KBM-7 (cell line): ENCODE measurements around the gene MARVELD2.
A peak's percentile ranks its signal among the peaks of the same experiment; 100 is the strongest.
"Not testable (repeated sequence)": the region's sequence is repeated elsewhere in the genome, so short reads cannot be mapped to it uniquely, and the experiment has no call there.

Experiments used
- DNase-seq: peaks from one replicate; pipeline ENCODE4 v3.0.0-alpha.2; 2015
- in situ Hi-C: fragments of 300-500 bp; cut with MboI; formaldehyde crosslinking; loops from 2 replicates; pipeline ENCODE4 v1.14.3; 2020; ENCODE audit warnings: low sequenced_read_pairs, low pct_unique_long_range_greater_than_20kb, mixed read lengths

MARVELD2 gene

DNA sequence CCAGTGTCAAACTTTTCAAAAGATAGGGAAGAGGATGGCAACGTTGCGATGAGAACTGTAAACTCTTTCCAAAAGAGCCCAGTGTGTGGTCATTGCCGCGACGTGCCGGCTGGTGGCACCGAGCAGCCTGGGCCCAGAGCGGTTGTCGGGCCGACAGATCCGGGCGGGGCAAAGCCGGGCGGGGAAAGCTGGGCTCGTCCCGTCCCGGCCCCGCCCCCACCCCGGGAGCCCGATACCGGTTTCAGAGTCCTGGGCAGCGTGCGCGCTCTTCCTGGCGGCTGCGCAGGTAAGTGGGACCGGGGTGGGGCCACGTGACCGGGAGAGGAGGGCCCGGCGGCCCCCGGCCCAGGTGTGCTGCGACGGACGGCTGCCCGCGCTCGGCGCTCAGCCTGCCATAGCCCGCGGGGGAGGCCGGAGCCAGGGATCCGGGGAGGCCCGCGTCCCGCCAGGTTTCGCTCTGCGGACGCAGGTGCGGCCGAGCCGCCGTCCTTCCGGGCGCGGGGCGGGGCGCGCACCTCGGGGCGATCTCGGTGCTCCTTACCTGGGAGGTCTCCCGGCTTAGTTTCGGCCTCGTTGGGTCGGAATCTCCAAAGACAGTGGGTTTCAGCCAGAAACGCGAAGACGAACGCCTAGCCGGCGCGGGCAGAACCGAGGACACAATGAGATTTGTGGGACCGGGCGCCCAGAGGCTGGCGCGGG is at the start of gene MARVELD2:
Gene MARVELD2 (plus strand): TSS at position 232 of the 699 bp plus-strand sequence. CDS start 4,270 bp downstream, outside the sequence.
- DNase-seq, result no peak
- in situ Hi-C loops, result no loop called here

GRCh38 chr5:69367697-69368279 is 47.1 kb upstream of the MARVELD2 start:
- in situ Hi-C loops, result no loop called here
- peak; percentile 22 for DNase-seq

GRCh38 chr5:69368458-69369339 is 46.2 kb upstream of the MARVELD2 start:
- in situ Hi-C loops, result no loop called here
- DNase-seq, result peak; percentile 53

- DNase-seq, result peak; percentile 95
- in situ Hi-C loops, result no loop called here
Measured at GRCh38 chr5:69369340-69370121, 45.4 kb upstream of the MARVELD2 start, which contains the start of the genes AK6, RAD17 and TAF9. TSS of gene AK6 (minus strand) at chr5:69369520. CDS start at chr5:69369490, 30 bp downstream. TSS of gene RAD17 (plus strand) at chr5:69369818. CDS start at chr5:69372209, 2,391 bp downstream. TSS of gene TAF9 (minus strand) at chr5:69369520. CDS start at chr5:69365737, 3,783 bp downstream.

DNA sequence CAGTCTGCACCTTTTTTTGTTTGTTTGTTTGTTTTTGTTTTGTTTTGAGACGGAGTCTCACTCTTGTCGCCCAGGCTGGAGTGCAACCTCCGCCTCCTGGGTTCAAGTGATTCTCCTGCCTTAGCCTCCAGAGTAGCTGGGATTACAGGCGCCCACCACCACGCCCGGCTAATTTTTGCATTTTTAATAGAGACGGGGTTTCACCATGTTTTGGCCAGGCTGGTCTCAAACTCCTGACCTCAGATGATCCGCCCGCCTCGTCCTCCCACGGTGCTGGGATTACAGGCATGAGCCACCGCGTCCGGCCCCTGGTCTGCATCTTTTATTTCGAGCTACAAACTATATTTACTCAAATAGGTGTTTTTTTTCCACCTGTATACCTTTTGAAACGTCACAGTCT is 44.6 kb upstream of the MARVELD2 start:
- DNase-seq, result peak; percentile 16
- in situ Hi-C loops, result not testable (repeated sequence)

GRCh38 chr5:69372394-69372793 is 42.5 kb upstream of the MARVELD2 start:
- in situ Hi-C loops, result no loop called here
- DNase-seq, result no peak

GRCh38 chr5:69374911-69375446 is 39.9 kb upstream of the MARVELD2 start:
- no peak for DNase-seq
- in situ Hi-C loops, result no loop called here

DNA sequence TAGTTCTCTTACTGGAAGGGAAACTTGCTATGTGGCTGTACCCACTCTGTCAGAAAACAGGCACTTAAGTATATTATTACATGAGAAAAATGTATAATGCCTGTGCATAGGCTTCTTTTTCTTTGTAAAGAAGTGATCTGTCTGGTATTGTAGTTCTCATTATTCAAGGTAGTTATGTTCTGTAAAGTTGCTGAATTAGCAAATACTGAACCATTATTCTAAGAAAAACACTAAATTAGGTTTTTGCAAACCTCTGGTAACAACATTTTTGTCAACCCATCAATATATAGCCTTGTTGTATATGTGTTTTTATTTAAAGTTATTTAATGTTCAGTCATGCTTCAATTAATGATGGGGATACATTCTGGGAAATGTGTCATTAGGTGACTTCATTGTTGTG is 36.5 kb upstream of the MARVELD2 start:
- in situ Hi-C loops, result no loop called here
- DNase-seq, result no peak

GRCh38 chr5:69404659-69405330 is 10.1 kb upstream of the MARVELD2 start:
- peak; percentile 33 for DNase-seq
- in situ Hi-C loops, result no loop called here

DNA sequence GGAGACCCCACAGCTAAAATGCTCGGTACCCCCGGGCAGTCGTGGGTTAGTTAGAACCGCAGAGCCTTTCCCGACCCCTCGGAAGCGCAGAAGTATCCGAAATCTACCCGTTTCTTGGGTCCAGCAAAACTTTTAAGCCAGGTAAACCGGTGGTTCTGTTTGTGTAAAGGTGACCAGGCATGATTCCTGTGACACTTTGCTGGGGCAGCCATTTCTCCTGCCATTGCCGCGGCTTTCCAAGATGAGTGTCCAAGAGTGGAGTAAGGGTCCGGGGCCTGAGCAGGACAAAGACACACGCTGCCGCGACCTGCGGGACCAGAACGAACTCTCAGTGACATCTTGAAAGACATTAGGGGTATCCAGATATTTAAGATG is 655 bp downstream of the MARVELD2 start:
- DNase-seq, result no peak
- in situ Hi-C loops, result no loop called here

- DNase-seq, result no peak
- in situ Hi-C loops, result no loop called here
Measured at GRCh38 chr5:69416180-69416579, 1.3 kb downstream of the MARVELD2 start.

DNA sequence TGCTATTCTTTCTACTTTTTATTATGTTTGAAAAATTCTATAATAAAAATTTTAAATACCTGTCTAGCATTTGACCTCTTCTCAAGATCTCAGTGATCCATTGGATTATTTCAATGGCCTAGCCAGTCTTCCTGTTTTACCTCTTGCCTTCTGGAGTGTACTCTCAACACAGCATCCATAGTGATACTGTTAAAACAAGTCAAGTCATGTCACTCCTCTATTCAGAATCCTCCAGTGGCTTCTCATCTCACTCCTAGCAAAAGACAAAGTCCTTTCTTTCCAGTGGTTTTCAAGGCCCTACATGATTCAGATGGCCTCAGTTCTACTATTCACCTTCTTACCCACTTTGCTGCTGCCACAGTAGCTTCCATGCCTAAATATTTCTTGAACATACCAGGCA is 1.8 kb downstream of the MARVELD2 start:
- in situ Hi-C loops, result no loop called here
- DNase-seq, result no peak

GRCh38 chr5:69418554-69418953 is 3.6 kb downstream of the MARVELD2 start:
- DNase-seq, result no peak
- in situ Hi-C loops, result no loop called here

DNA sequence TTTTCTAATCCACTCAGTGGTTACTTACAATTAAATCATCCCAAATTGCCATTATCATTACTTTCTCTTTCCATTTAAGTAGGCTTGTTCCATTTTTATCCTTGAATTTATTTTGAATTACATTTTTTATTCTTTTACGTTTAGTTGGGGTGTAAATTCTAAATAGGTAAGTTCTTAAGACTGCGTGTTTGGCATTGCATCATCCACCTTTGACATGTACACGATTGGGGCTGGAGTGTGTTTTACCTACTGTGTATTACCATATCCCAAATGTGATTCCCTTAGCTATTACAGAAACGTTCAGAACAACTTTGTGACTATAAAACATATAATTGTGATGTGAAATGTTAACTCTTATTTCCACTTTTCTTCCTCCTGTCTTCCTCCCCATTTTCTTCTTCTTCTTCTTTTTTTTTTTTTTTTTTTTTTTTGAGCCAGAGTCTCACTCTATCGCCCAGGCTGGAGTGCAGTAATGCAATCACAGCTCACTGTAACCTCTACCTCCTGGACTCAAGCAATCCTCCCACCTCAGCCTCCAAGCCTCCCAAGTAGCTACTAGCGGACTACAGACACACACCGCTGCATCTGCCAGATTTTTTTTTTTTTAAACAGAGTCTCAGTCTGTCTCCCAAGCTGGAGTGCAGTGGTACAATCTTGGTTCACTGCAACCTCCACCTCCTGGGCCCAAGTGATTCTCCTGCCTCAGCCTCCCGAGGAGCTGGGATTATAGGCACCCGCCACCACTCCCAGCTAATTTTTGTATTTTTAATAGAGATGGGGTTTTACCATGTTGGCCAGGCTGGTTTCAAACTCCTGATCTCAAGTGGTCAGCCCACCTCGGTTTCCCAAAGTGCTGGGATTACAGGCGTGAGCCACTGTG is 16.7 kb downstream of the MARVELD2 start:
- no peak for DNase-seq
- in situ Hi-C loops, result no loop called here

DNA sequence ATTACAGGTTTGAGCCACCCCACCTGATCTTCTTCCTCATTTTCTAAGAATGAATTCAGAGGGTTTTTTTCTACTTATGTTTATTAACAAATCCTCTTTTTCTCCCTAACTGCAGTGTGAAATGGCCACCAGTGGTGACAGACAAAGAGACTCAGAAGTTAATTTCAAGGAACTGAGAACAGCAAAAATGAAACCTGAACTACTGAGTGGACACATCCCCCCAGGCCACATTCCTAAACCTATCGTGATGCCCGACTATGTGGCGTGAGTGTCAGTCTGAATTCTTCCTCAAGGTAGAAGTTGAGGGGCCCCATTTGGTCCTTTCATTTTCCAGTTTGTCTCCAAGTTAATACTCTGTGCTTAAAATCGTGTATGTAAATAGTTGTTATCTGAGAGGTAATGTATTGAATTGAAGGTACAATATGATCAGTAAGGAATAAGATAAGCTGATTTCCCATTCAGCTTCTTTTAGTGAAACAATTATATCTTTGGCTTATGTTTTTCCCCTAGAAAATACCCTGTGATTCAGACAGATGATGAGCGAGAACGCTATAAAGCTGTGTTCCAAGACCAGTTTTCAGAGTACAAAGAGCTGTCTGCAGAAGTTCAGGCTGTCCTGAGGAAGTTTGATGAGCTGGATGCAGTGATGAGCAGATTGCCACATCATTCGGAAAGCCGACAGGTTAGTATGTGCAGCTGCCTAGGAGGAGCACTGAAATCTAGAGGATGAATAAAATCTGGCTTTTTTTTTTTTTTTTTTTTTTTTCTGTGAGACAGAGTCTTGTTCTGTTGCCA is 17.7 kb downstream of the MARVELD2 start:
- DNase-seq, result no peak
- in situ Hi-C loops, result no loop called here

DNA sequence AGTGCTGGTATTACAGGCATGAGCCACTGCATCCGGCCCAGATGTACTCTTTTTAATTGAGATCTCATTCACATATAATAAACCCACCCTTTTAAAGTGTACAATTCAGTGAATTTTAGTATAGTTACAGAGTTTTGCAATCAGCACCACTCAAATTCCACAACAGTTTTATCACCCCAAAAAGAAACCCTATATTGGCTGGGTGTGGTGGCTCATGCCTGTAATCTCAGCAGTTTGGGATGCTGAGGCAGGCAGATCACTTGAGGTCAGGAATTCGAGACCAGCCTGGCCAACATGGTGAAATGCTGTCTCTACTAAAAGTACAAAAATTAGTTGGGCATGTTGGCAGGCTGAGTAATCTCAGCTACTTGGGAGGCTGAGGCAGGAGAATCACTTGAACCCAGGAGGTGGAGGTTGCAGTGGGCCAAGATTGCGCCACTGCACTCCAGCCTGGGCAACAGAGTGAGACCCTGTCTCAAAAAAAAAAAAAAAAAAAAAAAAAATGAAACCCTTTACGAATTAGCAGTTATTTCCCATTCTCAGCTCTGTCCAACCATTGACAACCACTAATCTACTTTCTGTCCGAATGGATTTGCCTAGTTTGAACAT is 20.5 kb downstream of the MARVELD2 start:
- DNase-seq, in situ Hi-C loops: not testable (repeated sequence)
